ENCODE data around the gene TCF3.
A peak's percentile ranks its signal among the peaks of the same experiment; 100 is the strongest.

Gene TCF3

GRCh38 chr19:1577929-1578618 is 74.3 kb downstream of the TCF3 start:
- no peak for DNase-seq

GRCh38 chr19:1577090-1577928 is 75.1 kb downstream of the TCF3 start:
- no peak for DNase-seq

GRCh38 chr19:1576242-1577089 is 75.9 kb downstream of the TCF3 start:
- no peak for DNase-seq

- no peak for DNase-seq
Observed at GRCh38 chr19:1575323-1576241, 76.8 kb downstream of the TCF3 start.

GRCh38 chr19:1574354-1575136 is 77.9 kb downstream of the TCF3 start:
- no peak for DNase-seq

GRCh38 chr19:1572795-1573194 is 79.6 kb downstream of the TCF3 start:
- no peak for DNase-seq

- DNase-seq, result no peak
Observed at GRCh38 chr19:1571358-1571757, 81.1 kb downstream of the TCF3 start.

GRCh38 chr19:1570836-1571235 is 81.6 kb downstream of the TCF3 start:
- DNase-seq, result no peak

GRCh38 chr19:1569997-1570396 is 82.4 kb downstream of the TCF3 start:
- DNase-seq, result no peak

GRCh38 chr19:1568320-1569019 is 83.9 kb downstream of the TCF3 start, which contains the start of gene MEX3D:
TSS of gene MEX3D (minus strand) at chr19:1568325. CDS start at chr19:1568058, 267 bp downstream.
- peak; percentile 74 for DNase-seq

- no peak for DNase-seq
Observed at GRCh38 chr19:1567848-1568227, 84.6 kb downstream of the TCF3 start.

GRCh38 chr19:1567116-1567847 is 85.1 kb downstream of the TCF3 start:
- no peak for DNase-seq

- no peak for DNase-seq
Observed at GRCh38 chr19:1566392-1567115, 85.9 kb downstream of the TCF3 start.

- no peak for DNase-seq
Observed at GRCh38 chr19:1563251-1563650, 89.2 kb downstream of the TCF3 start.

- no peak for DNase-seq
Observed at GRCh38 chr19:1561236-1561842, 91.1 kb downstream of the TCF3 start.

GRCh38 chr19:1560286-1560882 is 92.0 kb downstream of the TCF3 start:
- DNase-seq, result no peak
